SIG-M5 treated with dmso at 0.1 percent for 504 hours (cell line): Measurements from ENCODE around the gene ITGA1.
"Not testable (repeated sequence)": the region's sequence is repeated elsewhere in the genome, so short reads cannot be mapped to it uniquely, and the experiment has no call there.

ENCODE experiments used
- DNase-seq: peaks from one replicate; lab custom pipeline; 2025; ENCODE audit not compliant: unreplicated experiment; lab: John Stamatoyannopoulos, UW

The ITGA1 gene

GRCh38 chr5:52800394-52801213, 12.9 kb downstream of the ITGA1 start:
- peak; percentile 63 for DNase-seq

GRCh38 chr5:52801329-52801728, 13.6 kb downstream of the ITGA1 start:
- DNase-seq, result peak; percentile 49

GRCh38 chr5:52802272-52802973, 14.7 kb downstream of the ITGA1 start:
- no peak for DNase-seq

- DNase-seq, result no peak
Observed at GRCh38 chr5:52802974-52803336, 15.2 kb downstream of the ITGA1 start.

GRCh38 chr5:52804387-52804791, 16.7 kb downstream of the ITGA1 start:
- DNase-seq, result no peak

GRCh38 chr5:52804981-52805380, 17.3 kb downstream of the ITGA1 start:
- DNase-seq, result peak; percentile 38

- DNase-seq, result no peak
Observed at GRCh38 chr5:52805615-52806014, 17.9 kb downstream of the ITGA1 start.

GRCh38 chr5:52807037-52807436, 19.3 kb downstream of the ITGA1 start:
- DNase-seq, result no peak

- no peak for DNase-seq
Observed at GRCh38 chr5:52807723-52808122, 20.0 kb downstream of the ITGA1 start.

- no peak for DNase-seq
Observed at GRCh38 chr5:52808316-52808901, 20.7 kb downstream of the ITGA1 start.

GRCh38 chr5:52809884-52810283, 22.2 kb downstream of the ITGA1 start:
- DNase-seq, result peak; percentile 68

GRCh38 chr5:52810426-52810825, 22.7 kb downstream of the ITGA1 start:
- no peak for DNase-seq

- DNase-seq, result peak; percentile 91
Observed at GRCh38 chr5:52811067-52811749, 23.5 kb downstream of the ITGA1 start.

- no peak for DNase-seq
Observed at GRCh38 chr5:52814352-52815148, 26.8 kb downstream of the ITGA1 start.

- DNase-seq, result no peak
Observed at GRCh38 chr5:52817818-52818217, 30.1 kb downstream of the ITGA1 start.

- no peak for DNase-seq
Observed at GRCh38 chr5:52818360-52818759, 30.6 kb downstream of the ITGA1 start.

- not testable (repeated sequence) for DNase-seq
Observed at GRCh38 chr5:52818807-52819206, 31.1 kb downstream of the ITGA1 start.

GRCh38 chr5:52821901-52822300, 34.2 kb downstream of the ITGA1 start:
- DNase-seq, result no peak

GRCh38 chr5:52822437-52822836, 34.7 kb downstream of the ITGA1 start:
- no peak for DNase-seq

GRCh38 chr5:52824827-52825226, 37.1 kb downstream of the ITGA1 start:
- DNase-seq, result no peak

GRCh38 chr5:52825826-52826225, 38.1 kb downstream of the ITGA1 start:
- DNase-seq, result no peak
